KG1 (cell line): ENCODE results near the gene GALNT15.

Source experiments
- DNase-seq: peaks from one replicate; lab custom pipeline; 2025; lab: John Stamatoyannopoulos, UW

GALNT15 gene

GRCh38 chr3:16187213-16187790, 12.8 kb downstream of the GALNT15 start:
- DNase-seq: no peak

GRCh38 chr3:16188071-16188470, 13.6 kb downstream of the GALNT15 start:
- DNase-seq: no peak

- DNase-seq: no peak
Measured at GRCh38 chr3:16189201-16189600, 14.7 kb downstream of the GALNT15 start.

GRCh38 chr3:16190704-16191103, 16.2 kb downstream of the GALNT15 start:
- DNase-seq: no peak

- DNase-seq: no peak
Measured at GRCh38 chr3:16191591-16191990, 17.1 kb downstream of the GALNT15 start.

GRCh38 chr3:16192176-16192811, 17.8 kb downstream of the GALNT15 start:
- no peak for DNase-seq

- DNase-seq: no peak
Measured at GRCh38 chr3:16198427-16198826, 23.9 kb downstream of the GALNT15 start.

- no peak for DNase-seq
Measured at GRCh38 chr3:16199769-16200168, 25.3 kb downstream of the GALNT15 start.

- no peak for DNase-seq
Measured at GRCh38 chr3:16200411-16200810, 25.9 kb downstream of the GALNT15 start.

- no peak for DNase-seq
Measured at GRCh38 chr3:16203031-16203430, 28.6 kb downstream of the GALNT15 start.

- DNase-seq: no peak
Measured at GRCh38 chr3:16203671-16204629, 29.5 kb downstream of the GALNT15 start.

- no peak for DNase-seq
Measured at GRCh38 chr3:16204751-16205150, 30.3 kb downstream of the GALNT15 start.

- DNase-seq: no peak
Measured at GRCh38 chr3:16205156-16205870, 30.8 kb downstream of the GALNT15 start.

GRCh38 chr3:16207031-16207430, 32.6 kb downstream of the GALNT15 start:
- DNase-seq: no peak

GRCh38 chr3:16211176-16211904, 36.9 kb downstream of the GALNT15 start:
- DNase-seq: no peak

GRCh38 chr3:16214366-16214765, 39.9 kb downstream of the GALNT15 start:
- DNase-seq: no peak

GRCh38 chr3:16216373-16216935, 42.0 kb downstream of the GALNT15 start:
- no peak for DNase-seq

GRCh38 chr3:16219777-16220176, 45.3 kb downstream of the GALNT15 start:
- no peak for DNase-seq

- no peak for DNase-seq
Measured at GRCh38 chr3:16221990-16222389, 47.5 kb downstream of the GALNT15 start.

GRCh38 chr3:16222547-16222946, 48.1 kb downstream of the GALNT15 start:
- DNase-seq: no peak

GRCh38 chr3:16224325-16224724, 49.8 kb downstream of the GALNT15 start:
- DNase-seq: no peak
